CD4-positive, alpha-beta memory T cell (primary cell): Measurements from ENCODE around the gene IDS. TPM values are rescaled to one million over a fixed set of nuclear protein-coding genes. Genes with fewer than 3 reads are reported as not detected.
"Not testable (repeated sequence)": the region's sequence is repeated elsewhere in the genome, so short reads cannot be mapped to it uniquely, and the experiment has no call there.

ENCODE experiments used
- CTCF ChIA-PET: fragments of 350-600 bp; sonication (Branson Sonifier 250); formaldehyde crosslinking; loops from one replicate; lab custom pipeline; 2021; ENCODE audit warnings: inconsistent platforms; ENCODE audit not compliant: partially characterized antibody; lab: Charles Lee
- POLR2A ChIA-PET: fragments of 350-600 bp; sonication (Branson Sonifier 250); formaldehyde crosslinking; loops from one replicate; lab custom pipeline; 2021; ENCODE audit not compliant: partially characterized antibody; lab: Charles Lee
- DNase-seq, 5 donors: peaks; one replicate each; pipeline versions ENCODE4 v3.0.0 to v3.0.0-alpha.2; 2020 to 2022; ENCODE audit warnings: mixed read lengths in 1 of 5
- H3K27ac ChIP-seq: one replicate; pipeline ENCODE4 v1.7.0; 2013; ENCODE audit warnings: low read depth, low read length
- H3K27me3 ChIP-seq: 2 replicates; pipeline ENCODE4 v1.7.0; 2013; ENCODE audit warnings: mild to moderate bottlenecking, low read length, moderate library complexity; ENCODE audit not compliant: insufficient read depth
- H3K36me3 ChIP-seq: 2 replicates; pipeline ENCODE4 v1.7.0; 2013; ENCODE audit warnings: mild to moderate bottlenecking, low read length, moderate library complexity; ENCODE audit not compliant: insufficient read depth
- H3K4me1 ChIP-seq: 2 replicates; pipeline ENCODE4 v1.7.0; 2013; ENCODE audit warnings: mild to moderate bottlenecking, low read length, moderate library complexity; ENCODE audit not compliant: insufficient read depth
- H3K4me3 ChIP-seq, 2 donors: one replicate each; pipeline ENCODE4 v1.7.0; 2013; ENCODE audit warnings: low read length in 2 of 2, mild to moderate bottlenecking in 1 of 2
- H3K9me3 ChIP-seq, 2 donors: one replicate each; pipeline ENCODE4 v1.7.0; 2013; ENCODE audit warnings: low read length in 2 of 2, control low read depth in 1 of 2; ENCODE audit not compliant: control insufficient read depth in 1 of 2
- H3K27ac Mint-ChIP-seq, 7 donors: one replicate each; pipeline ENCODE4 v1.8.0; 2020 to 2021; ENCODE audit warnings: mixed read lengths in 7 of 7, mild to moderate bottlenecking in 6 of 7, inconsistent platforms in 3 of 7, moderate library complexity in 3 of 7
- H3K27me3 Mint-ChIP-seq, 2 donors: one replicate each; pipeline ENCODE4 v1.8.0; 2020 to 2021; ENCODE audit warnings: mixed read lengths in 2 of 2
- H3K36me3 Mint-ChIP-seq, 2 donors: one replicate each; pipeline ENCODE4 v1.8.0; 2020 to 2021; ENCODE audit warnings: mixed read lengths in 2 of 2, inconsistent platforms in 1 of 2, mild to moderate bottlenecking in 1 of 2
- H3K4me1 Mint-ChIP-seq, 4 donors: one replicate each; pipeline ENCODE4 v1.8.0; 2020 to 2021; ENCODE audit warnings: mixed read lengths in 4 of 4, mild to moderate bottlenecking in 1 of 4
- H3K4me3 Mint-ChIP-seq, 8 donors: one replicate each; pipeline ENCODE4 v1.8.0; 2020 to 2021; ENCODE audit warnings: mixed read lengths in 8 of 8, mild to moderate bottlenecking in 7 of 8, moderate library complexity in 6 of 8, inconsistent platforms in 3 of 8
- H3K9me3 Mint-ChIP-seq, 8 donors: one replicate each; pipeline ENCODE4 v1.8.0; 2020 to 2021; ENCODE audit warnings: mixed read lengths in 8 of 8, mild to moderate bottlenecking in 5 of 8, inconsistent platforms in 3 of 8, moderate library complexity in 1 of 8
- intact Hi-C: fragments of 100-400 bp; cut with micrococcal nuclease; formaldehyde crosslinking; loops from one replicate; pipeline ENCODE4 v1.15.1; 2023
- polyA plus RNA-seq, 2 donors: library from polyadenylated mRNA; unstranded; fragments of 300-500 nt; fragmentation: Illumina TruSeq; gene quantifications; one replicate each; pipeline ENCODE4 v1.2.3, GENCODE V29; 2021
- total RNA-seq, 2 experiments: library from RNA; stranded (reverse); gene quantifications; one replicate each; pipeline ENCODE4 v1.2.3, GENCODE V29; 2021

The IDS gene
- total and polyA plus RNA-seq, 4 experiments from 2014 or later: 121 to 196 (median 157) TPM

GRCh38 chrX:149503446-149503845, 1.7 kb downstream of the IDS start:
- Histone ChIP-seq H3K27ac (peak overlapping the region; percentile 95), H3K36me3 (peaks cover 27% of the 10 kb centered on the region), H3K4me1 (peaks cover 37% of the 10 kb centered on the region)
- POLR2A ChIA-PET: interaction anchor here (1.4 to 4.8 kb wide), 5 partner anchors 10 to 436 kb away, joined by 4 to 112 read pairs (median 18); partner anchors contain the start of gene EOLA1
- H3K4me3 ChIP-seq, H3K9me3 ChIP-seq, H3K27me3 ChIP-seq, H3K27me3 Mint-ChIP-seq, intact Hi-C loops, H3K9me3 Mint-ChIP-seq: not testable (repeated sequence)
- peak; percentile 68 to 91 (median 79) for DNase-seq
- Mint-ChIP-seq H3K4me1 (peaks cover 13 to 44% (median 27%) of the 10 kb centered on the region in 4 donors), H3K4me3 (peak overlapping the region; percentile 52 to 99 (median 96)), H3K36me3 (peaks cover 5 to 48% of the 10 kb centered on the region in 2 donors), H3K27ac (peak overlapping the region in 6 of 7 donors; percentile 97 to 100 (median 99))
- CTCF ChIA-PET: interaction anchor here (0.7 to 2.5 kb wide), 3 partner anchors 21 to 36 kb away, joined by 3 to 20 read pairs (median 4); partner anchors contain the start of gene EOLA1

- H3K4me3 ChIP-seq, H3K9me3 ChIP-seq, H3K9me3 Mint-ChIP-seq, H3K27me3 ChIP-seq, intact Hi-C loops, H3K27me3 Mint-ChIP-seq: not testable (repeated sequence)
- Mint-ChIP-seq H3K27ac (peak overlapping the region in 6 of 7 donors; percentile 67 to 80 (median 79)), H3K36me3 (peaks cover 5 to 53% of the 10 kb centered on the region in 2 donors), H3K4me3 (peak overlapping the region in 2 of 8 donors; percentile 9 to 30), H3K4me1 (peaks cover 13 to 44% (median 27%) of the 10 kb centered on the region in 4 donors)
- H3K36me3 ChIP-seq: peaks cover 33% of the 10 kb centered on the region
- ChIA-PET CTCF (interaction anchor here (2.5 kb wide), 1 partner anchor 37 kb away, joined by 20 read pairs; the partner anchor contains the start of gene EOLA1), POLR2A (interaction anchor here (2.7 to 4.8 kb wide), 3 partner anchors 23 to 437 kb away, joined by 18 to 112 read pairs (median 80); partner anchors contain the start of gene EOLA1)
- peaks cover 37% of the 10 kb centered on the region for H3K4me1 ChIP-seq
- peak in 1 of 5 donors; percentile 31 for DNase-seq
- peak overlapping the region; percentile 69 for H3K27ac ChIP-seq
These were observed 2.2 kb downstream of the IDS start for GRCh38 chrX:149502923-149503322.

GRCh38 chrX:149499766-149500165, 5.3 kb downstream of the IDS start:
- CTCF ChIA-PET: interaction anchor here (1.4 kb wide), 1 partner anchor 29 kb away, joined by 4 read pairs; no protein-coding TSS in a partner anchor
- H3K4me1 ChIP-seq: peaks cover 26% of the 10 kb centered on the region
- H3K9me3 Mint-ChIP-seq: no peaks in the 10 kb centered on the region
- peaks cover 0 to 3% of the 10 kb centered on the region in 2 donors for H3K27me3 Mint-ChIP-seq
- H3K9me3 ChIP-seq: no peaks in the 10 kb centered on the region
- H3K27me3 ChIP-seq: no peaks in the 10 kb centered on the region
- no peak for DNase-seq
- POLR2A ChIA-PET: no interaction called here
- intact Hi-C loops: no loop called here
- H3K4me3 Mint-ChIP-seq: no peak overlapping the region
- H3K4me3 ChIP-seq: no peak overlapping the region
- no peak overlapping the region for H3K27ac ChIP-seq
- peaks cover 10 to 39% (median 23%) of the 10 kb centered on the region in 4 donors for H3K4me1 Mint-ChIP-seq
- H3K27ac Mint-ChIP-seq: peak overlapping the region in 4 of 7 donors; percentile 5 to 72 (median 60)
- peaks cover 17 to 79% of the 10 kb centered on the region in 2 donors for H3K36me3 Mint-ChIP-seq
- peaks cover 64% of the 10 kb centered on the region for H3K36me3 ChIP-seq

- no peak for DNase-seq
- H3K9me3 Mint-ChIP-seq: no peaks in the 10 kb centered on the region
- Histone ChIP-seq H3K27me3 (no peaks in the 10 kb centered on the region), H3K4me1 (peaks cover 26% of the 10 kb centered on the region), H3K9me3 (no peaks in the 10 kb centered on the region), H3K27ac (no peak overlapping the region), H3K4me3 (no peak overlapping the region), H3K36me3 (peaks cover 69% of the 10 kb centered on the region)
- no peak overlapping the region for H3K4me3 Mint-ChIP-seq
- peak overlapping the region in 1 of 7 donors; percentile 23 for H3K27ac Mint-ChIP-seq
- peaks cover 7 to 31% (median 23%) of the 10 kb centered on the region in 4 donors for H3K4me1 Mint-ChIP-seq
- CTCF ChIA-PET: no interaction called here
- POLR2A ChIA-PET: no interaction called here
- intact Hi-C loops: no loop called here
- H3K36me3 Mint-ChIP-seq: peaks cover 17 to 73% of the 10 kb centered on the region in 2 donors
- H3K27me3 Mint-ChIP-seq: no peaks in the 10 kb centered on the region
These were observed 6.3 kb downstream of the IDS start for GRCh38 chrX:149498767-149499166.

- CTCF ChIA-PET: no interaction called here
- peak overlapping the region in 3 of 7 donors; percentile 15 to 64 (median 60) for H3K27ac Mint-ChIP-seq
- H3K4me3 Mint-ChIP-seq: no peak overlapping the region
These were observed 7.5 kb downstream of the IDS start for GRCh38 chrX:149497626-149498025.

GRCh38 chrX:149497054-149497453, 8.1 kb downstream of the IDS start:
- Mint-ChIP-seq H3K9me3 (no peaks in the 10 kb centered on the region), H3K36me3 (peaks cover 17 to 66% of the 10 kb centered on the region in 2 donors), H3K4me1 (peaks cover 7 to 27% (median 18%) of the 10 kb centered on the region in 4 donors), H3K27me3 (no peaks in the 10 kb centered on the region), H3K27ac (peak overlapping the region in 2 of 7 donors; percentile 15 to 53), H3K4me3 (no peak overlapping the region)
- no peak for DNase-seq
- POLR2A ChIA-PET: interaction anchor here (1.3 kb wide), 1 partner anchor 19 kb away, joined by 3 read pairs; no protein-coding TSS in a partner anchor
- Histone ChIP-seq H3K4me3 (no peak overlapping the region), H3K27ac (no peak overlapping the region), H3K4me1 (peaks cover 17% of the 10 kb centered on the region), H3K36me3 (peaks cover 81% of the 10 kb centered on the region), H3K9me3 (no peaks in the 10 kb centered on the region), H3K27me3 (no peaks in the 10 kb centered on the region)
- intact Hi-C loops: no loop called here
- CTCF ChIA-PET: interaction anchor here (1.2 kb wide), 1 partner anchor 25 kb away, joined by 3 read pairs; no protein-coding TSS in a partner anchor

More at GRCh38 chrX:149497626-149498025, 7.5 kb downstream of the IDS start:
- POLR2A ChIA-PET: no interaction called here
- H3K27ac ChIP-seq: no peak overlapping the region
- no peak for DNase-seq
- Mint-ChIP-seq H3K9me3 (no peaks in the 10 kb centered on the region), H3K4me1 (peaks cover 7 to 31% (median 21%) of the 10 kb centered on the region in 4 donors), H3K27me3 (no peaks in the 10 kb centered on the region), H3K36me3 (peaks cover 17 to 72% of the 10 kb centered on the region in 2 donors)
- no peaks in the 10 kb centered on the region for H3K9me3 ChIP-seq
- no peaks in the 10 kb centered on the region for H3K27me3 ChIP-seq
- H3K36me3 ChIP-seq: peaks cover 78% of the 10 kb centered on the region
- no peak overlapping the region for H3K4me3 ChIP-seq
- peaks cover 20% of the 10 kb centered on the region for H3K4me1 ChIP-seq
- intact Hi-C loops: no loop called here

GRCh38 chrX:149495573-149496071, 9.5 kb downstream of the IDS start:
- POLR2A ChIA-PET: no interaction called here
- no peak overlapping the region for H3K27ac ChIP-seq
- Mint-ChIP-seq H3K36me3 (peaks cover 18 to 52% of the 10 kb centered on the region in 2 donors), H3K9me3 (peaks cover 0 to 4% (median 0%) of the 10 kb centered on the region in 8 donors), H3K4me3 (no peak overlapping the region), H3K27me3 (no peaks in the 10 kb centered on the region), H3K4me1 (peaks cover 5 to 24% (median 12%) of the 10 kb centered on the region in 4 donors), H3K27ac (peak overlapping the region in 1 of 7 donors; percentile 17)
- no peak overlapping the region for H3K4me3 ChIP-seq
- H3K9me3 ChIP-seq: no peaks in the 10 kb centered on the region
- no peaks in the 10 kb centered on the region for H3K27me3 ChIP-seq
- peaks cover 70% of the 10 kb centered on the region for H3K36me3 ChIP-seq
- no peak for DNase-seq
- CTCF ChIA-PET: no interaction called here
- H3K4me1 ChIP-seq: peaks cover 3% of the 10 kb centered on the region
- intact Hi-C loops: no loop called here
